ENCODE results near the gene HAX1.

HAX1 gene

GRCh38 chr1:154324669-154325582 is 52.5 kb downstream of the HAX1 start, which contains the start of gene ATP8B2:
Gene ATP8B2 (plus strand): TSS chr1:154325525. CDS start chr1:154328142, 2,617 bp downstream.
- no peak for FAIRE-seq

More at GRCh38 chr1:154324669-154325582, 52.5 kb downstream of the HAX1 start, which contains the start of gene ATP8B2:
- peak; percentile 87 for TF ChIP-seq CTCF (IDR thresholded peaks at IDR 0.05; ENCODE audit: insufficient read depth, missing control alignments)
- peak; percentile 98 for DNase-seq (ENCODE audit: insufficient read length, low spot score)

Measured in D721Med (cell line).